Thyroid gland (tissue), 4 donors: ENCODE measurements around the gene EDEM3. TPM values are rescaled to one million over a fixed set of nuclear protein-coding genes. Genes with fewer than 3 reads are reported as not detected.

ENCODE experiments used
- DNase-seq, 2 donors: peaks; one replicate each; pipeline ENCODE4 v3.0.0-alpha.2; 2019
- H3K27ac ChIP-seq, 3 donors: fragments of 200-600 bp; sonication (generic); 1 replicate in 2 of 3; 2 replicates in 1 of 3; pipeline ENCODE4 v1.5.1; 2016 to 2019; ENCODE audit warnings: mild to moderate bottlenecking in 1 of 3, moderate library complexity in 1 of 3
- H3K27me3 ChIP-seq: fragments of 200-600 bp; sonication (generic); one replicate; pipeline ENCODE4 v1.5.1; 2019
- H3K36me3 ChIP-seq, 2 donors: fragments of 200-600 bp; sonication (generic); one replicate each; pipeline ENCODE4 v1.5.1; 2016 to 2019
- H3K4me1 ChIP-seq, 2 donors: fragments of 200-600 bp; sonication (generic); one replicate each; pipeline ENCODE4 v1.5.1; 2017 to 2019
- H3K4me3 ChIP-seq, 3 donors: fragments of 200-600 bp; sonication (generic); replicated peaks in 1 of 3; 1 replicate in 2 of 3; 2 replicates in 1 of 3; pipeline ENCODE4 v1.5.1; 2016; ENCODE audit warnings: mild to moderate bottlenecking in 1 of 3
- H3K9me3 ChIP-seq: fragments of 200-600 bp; sonication (generic); one replicate; pipeline ENCODE4 v1.5.1; 2017
- CTCF ChIP-seq, 6 experiments: fragments of 200-600 bp in 3 of 6; fragments of 450-650 bp in 3 of 6; sonication (generic) in 3 of 6; IDR thresholded peaks; one replicate each; pipeline ENCODE4 v1.5.1; 2016 to 2019; ENCODE audit warnings: antibody characterized with exemption in 6 of 6, mild to moderate bottlenecking in 2 of 6, inconsistent platforms in 1 of 6, moderate library complexity in 1 of 6
- POLR2A ChIP-seq, 2 donors: fragments of 450-650 bp; IDR thresholded peaks; one replicate each; pipeline ENCODE4 v1.6.1; 2017; ENCODE audit warnings: antibody characterized with exemption in 2 of 2, mild to moderate bottlenecking in 2 of 2, moderate library complexity in 1 of 2
- WGBS, 2 donors: methylation state at CpG; one replicate each; pipeline ENCODE4 v1.1.5; 2017; 5-methylcytosine and 5-hydroxymethylcytosine counted together
- intact Hi-C: fragments of 100-400 bp; cut with DNase I; formaldehyde crosslinking; loops from one replicate; pipeline ENCODE4 v1.15.1; 2023
- total RNA-seq, 4 donors: library from RNA; depleted of rRNA; stranded (reverse); fragments of >200 nt; gene quantifications; one replicate each; pipeline ENCODE4 v1.2.3, GENCODE V29; 2016

The EDEM3 gene
- total RNA-seq, 4 donors from 2014 or later: 29.3 to 43.0 (median 35.9) TPM

DNA sequence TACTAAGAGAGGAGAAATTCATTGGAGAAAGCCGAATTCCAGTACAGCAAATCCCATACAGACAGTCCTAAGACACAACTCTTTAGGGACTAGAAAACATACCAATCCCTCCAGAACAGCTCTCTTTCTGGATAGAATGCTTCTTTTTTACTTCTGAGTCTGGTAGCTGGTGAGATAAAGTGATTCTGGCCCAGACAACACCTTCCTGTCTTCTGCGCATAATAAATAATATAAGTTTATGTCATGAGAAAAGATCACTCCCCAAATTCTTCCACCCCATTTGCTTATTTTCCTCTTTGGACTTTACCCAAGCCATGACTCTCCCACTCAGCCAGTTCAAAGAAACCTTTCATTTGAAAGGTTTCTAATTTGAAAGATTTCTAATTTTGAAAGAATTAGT lies 98.4 kb downstream of the EDEM3 start:
- H3K36me3 ChIP-seq: no peaks in the 10 kb centered on the region
- H3K4me3 ChIP-seq: no peak overlapping the region
- H3K27me3 ChIP-seq: no peaks in the 10 kb centered on the region
- DNase-seq: no peak
- H3K27ac ChIP-seq: no peak overlapping the region
- WGBS, 2 donors: 95 to 97% methylated on average over 2 of the region's 2 CpGs
- no peaks in the 10 kb centered on the region for H3K9me3 ChIP-seq
- intact Hi-C loops: no loop called here
- H3K4me1 ChIP-seq: no peaks in the 10 kb centered on the region
- no peak for TF ChIP-seq CTCF (IDR thresholded peaks at IDR 0.05)
- TF ChIP-seq POLR2A (IDR thresholded peaks at IDR 0.05): no peak

DNA sequence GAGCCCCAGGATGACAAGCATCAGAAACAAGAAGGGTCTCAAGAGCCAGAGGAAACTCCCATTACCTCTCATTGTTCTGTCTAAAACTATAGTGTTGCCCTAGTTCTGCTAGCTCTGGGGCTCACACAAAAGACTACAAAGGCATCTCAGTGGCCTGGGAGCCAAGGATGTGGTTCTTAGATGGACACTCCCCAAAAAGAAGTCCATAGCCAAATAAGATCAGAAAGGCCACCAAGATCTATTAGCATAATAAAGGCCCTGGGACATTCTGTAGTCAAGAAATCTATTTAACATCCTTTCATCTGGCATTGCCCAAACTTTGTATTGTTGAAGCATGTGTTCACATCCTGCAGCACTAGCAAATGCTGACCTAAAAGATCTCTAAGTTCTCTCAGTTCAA lies 99.5 kb downstream of the EDEM3 start:
- intact Hi-C loops: no loop called here
- Histone ChIP-seq H3K9me3 (no peaks in the 10 kb centered on the region), H3K4me3 (no peak overlapping the region), H3K27me3 (no peaks in the 10 kb centered on the region), H3K4me1 (no peaks in the 10 kb centered on the region), H3K36me3 (no peaks in the 10 kb centered on the region), H3K27ac (no peak overlapping the region)
- no peak for TF ChIP-seq CTCF (IDR thresholded peaks at IDR 0.05)
- no peak for TF ChIP-seq POLR2A (IDR thresholded peaks at IDR 0.05)
- DNase-seq: no peak

GRCh38 chr1:184650177-184650866 lies 104.3 kb downstream of the EDEM3 start:
- Histone ChIP-seq H3K4me1 (peaks cover 0 to 4% of the 10 kb centered on the region in 2 donors), H3K9me3 (no peaks in the 10 kb centered on the region), H3K27ac (no peak overlapping the region), H3K36me3 (no peaks in the 10 kb centered on the region), H3K27me3 (no peaks in the 10 kb centered on the region), H3K4me3 (no peak overlapping the region)
- intact Hi-C loops: no loop called here
- TF ChIP-seq POLR2A (IDR thresholded peaks at IDR 0.05) (no peak), CTCF (IDR thresholded peaks at IDR 0.05) (no peak)
- 76 to 78% methylated on average over 5 of the region's 5 CpGs for WGBS, 2 donors
- DNase-seq: no peak

DNA sequence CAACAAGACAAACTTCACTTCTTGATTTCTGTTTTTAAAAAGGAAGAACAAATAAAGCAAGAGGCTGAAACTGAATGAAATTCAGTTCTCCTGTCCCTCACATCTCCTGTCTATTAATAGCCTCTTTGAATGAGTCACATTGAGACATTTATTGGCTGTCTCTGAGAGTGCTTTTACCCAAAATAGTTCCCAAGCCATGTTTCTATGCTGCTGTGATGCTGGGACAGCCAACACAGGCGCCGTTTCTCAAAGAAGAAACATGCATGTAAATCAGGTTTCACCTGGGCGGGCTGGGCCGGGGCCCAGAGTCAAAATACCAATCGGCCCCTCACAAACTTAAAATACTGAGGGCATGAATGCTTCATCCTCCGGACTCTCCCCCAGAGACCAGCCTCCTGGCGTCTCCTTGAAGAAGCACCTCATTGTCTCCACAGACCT lies 105.2 kb downstream of the EDEM3 start:
- Histone ChIP-seq H3K36me3 (no peaks in the 10 kb centered on the region), H3K4me1 (peaks cover 0 to 4% of the 10 kb centered on the region in 2 donors), H3K27ac (no peak overlapping the region), H3K9me3 (no peaks in the 10 kb centered on the region), H3K4me3 (no peak overlapping the region), H3K27me3 (no peaks in the 10 kb centered on the region)
- no peak for TF ChIP-seq POLR2A (IDR thresholded peaks at IDR 0.05)
- TF ChIP-seq CTCF (IDR thresholded peaks at IDR 0.05): no peak
- intact Hi-C loops: no loop called here
- 83 to 89% methylated on average over 7 of the region's 7 CpGs for WGBS, 2 donors
- DNase-seq: no peak

GRCh38 chr1:184648856-184649201 lies 105.8 kb downstream of the EDEM3 start:
- Histone ChIP-seq H3K27ac (no peak overlapping the region), H3K9me3 (no peaks in the 10 kb centered on the region), H3K4me1 (peaks cover 0 to 4% of the 10 kb centered on the region in 2 donors), H3K4me3 (no peak overlapping the region), H3K27me3 (no peaks in the 10 kb centered on the region), H3K36me3 (no peaks in the 10 kb centered on the region)
- DNase-seq: no peak
- TF ChIP-seq POLR2A (IDR thresholded peaks at IDR 0.05) (no peak), CTCF (IDR thresholded peaks at IDR 0.05) (no peak)
- 82 to 85% methylated on average over 6 of the region's 6 CpGs for WGBS, 2 donors
- intact Hi-C loops: no loop called here
